IMR-90 (cell line): ENCODE measurements around the gene GABRB3. TPM values are rescaled to one million over a fixed set of nuclear protein-coding genes. Genes with fewer than 3 reads are reported as not detected.

ENCODE experiments used
- ATAC-seq: fragments of 200-7000 bp; cut with Tn5 transposase; 2 replicates; pipeline ENCODE4 v1.9.1; 2020; ENCODE audit warnings: low read depth, mild to moderate bottlenecking, moderate library complexity
- BruUV-seq: library from RNA; stranded (reverse); fragments of 400-500 nt; replicated peaks from 2 replicates; lab custom pipeline; 2021; lab: Mats Ljungman, UMichigan
- CTCF ChIA-PET: fragments of 300-600 bp; formaldehyde crosslinking; extraction: SDS; loops from one replicate; lab custom pipeline; 2021; ENCODE audit warnings: antibody characterized with exemption; lab: Yijun Ruan, JAX
- POLR2A ChIA-PET: fragments of 300-600 bp; sonication (Branson Sonifier 250); formaldehyde crosslinking; loops from one replicate; lab custom pipeline; 2022; ENCODE audit warnings: antibody characterized with exemption; ENCODE audit not compliant: unreplicated experiment; lab: Charles Lee
- DNase-seq: peaks from one replicate; pipeline ENCODE4 v3.0.0; 2013
- H2AFZ ChIP-seq: replicated peaks from 2 replicates; pipeline ENCODE3; 2013; ENCODE audit warnings: low read length, mild to moderate bottlenecking; ENCODE audit not compliant: poor library complexity
- H2AK5ac ChIP-seq: 2 replicates; pipeline ENCODE4 v1.6.1; 2013; ENCODE audit warnings: low read depth, low read length, inconsistent platforms
- H2AK9ac ChIP-seq: replicated peaks from 2 replicates; pipeline ENCODE3; 2013; ENCODE audit warnings: mild to moderate bottlenecking, low read depth, low read length, moderate library complexity; ENCODE audit not compliant: poor library complexity
- H2BK120ac ChIP-seq: 2 replicates; pipeline ENCODE4 v1.6.1; 2013; ENCODE audit warnings: low read depth, low read length, inconsistent platforms
- H2BK15ac ChIP-seq: 3 replicates; pipeline ENCODE4 v1.6.1; 2013; ENCODE audit warnings: low read depth, low read length, inconsistent platforms
- H2BK20ac ChIP-seq: 2 replicates; pipeline ENCODE4 v1.6.1; 2013; ENCODE audit warnings: low read depth, mild to moderate bottlenecking, inconsistent platforms, low read length, moderate library complexity
- H2BK5ac ChIP-seq: 2 replicates; pipeline ENCODE4 v1.6.1; 2013; ENCODE audit warnings: mild to moderate bottlenecking, low read depth, low read length, inconsistent platforms; ENCODE audit not compliant: poor library complexity, severe bottlenecking
- H3K14ac ChIP-seq: replicated peaks from 2 replicates; pipeline ENCODE4 v1.6.1; 2013; ENCODE audit warnings: low read depth, low read length, inconsistent platforms
- H3K18ac ChIP-seq: 2 replicates; pipeline ENCODE4 v1.6.1; 2013; ENCODE audit warnings: low read depth, low read length, control low read depth
- H3K23ac ChIP-seq: 2 replicates; pipeline ENCODE4 v1.6.1; 2013; ENCODE audit warnings: low read depth, low read length, inconsistent platforms
- H3K27ac ChIP-seq: 2 replicates; pipeline ENCODE4 v1.5.1; 2013; ENCODE audit warnings: mild to moderate bottlenecking, control low read depth, low read length; ENCODE audit not compliant: insufficient read depth
- H3K27me3 ChIP-seq: 2 replicates; pipeline ENCODE4 v1.6.1; 2013; ENCODE audit warnings: low read length; ENCODE audit not compliant: control insufficient read depth, insufficient read depth
- H3K36me3 ChIP-seq: 2 replicates; pipeline ENCODE4 v1.6.1; 2013; ENCODE audit warnings: low read length, mixed read lengths; ENCODE audit not compliant: control insufficient read depth, insufficient read depth
- H3K4ac ChIP-seq: 2 replicates; pipeline ENCODE4 v1.6.1; 2013; ENCODE audit warnings: low read depth, low read length, inconsistent platforms
- H3K4me1 ChIP-seq: 2 replicates; pipeline ENCODE4 v1.6.1; 2013; ENCODE audit warnings: low read length, mixed read lengths; ENCODE audit not compliant: control insufficient read depth, insufficient read depth
- H3K4me2 ChIP-seq: 2 replicates; pipeline ENCODE4 v1.6.1; 2013; ENCODE audit warnings: low read depth, mild to moderate bottlenecking, control low read depth, low read length, moderate library complexity
- H3K4me3 ChIP-seq: 2 replicates; pipeline ENCODE4 v1.5.1; 2013; ENCODE audit warnings: low read depth, mild to moderate bottlenecking, control low read depth, low read length, moderate library complexity; ENCODE audit not compliant: insufficient read depth
- H3K56ac ChIP-seq: 2 replicates; pipeline ENCODE4 v1.6.1; 2013; ENCODE audit warnings: low read length, inconsistent platforms; ENCODE audit not compliant: insufficient read depth; ENCODE audit errors: extremely low read depth
- H3K79me1 ChIP-seq, 2 experiments: 2 replicates each; pipeline ENCODE4 v1.6.1; 2013; ENCODE audit warnings: low read length in 2 of 2, inconsistent platforms in 1 of 2, low read depth in 1 of 2
- H3K9ac ChIP-seq: 2 replicates; pipeline ENCODE4 v1.6.1; 2013; ENCODE audit warnings: low read depth, low read length, control low read depth
- H3K9me1 ChIP-seq: 2 replicates; pipeline ENCODE4 v1.6.1; 2013; ENCODE audit warnings: low read length, inconsistent platforms; ENCODE audit not compliant: insufficient read depth
- H3K9me3 ChIP-seq: 2 replicates; pipeline ENCODE4 v1.6.1; 2013; ENCODE audit warnings: low read length; ENCODE audit not compliant: control insufficient read depth, insufficient read depth
- H4K20me1 ChIP-seq: 2 replicates; pipeline ENCODE4 v1.6.1; 2013; ENCODE audit warnings: low read length, inconsistent platforms; ENCODE audit not compliant: insufficient read depth
- H4K5ac ChIP-seq: 2 replicates; pipeline ENCODE4 v1.6.1; 2013; ENCODE audit warnings: mild to moderate bottlenecking, low read depth, low read length, control low read depth
- H4K8ac ChIP-seq, 2 experiments: 2 replicates each; pipeline ENCODE4 v1.6.1; 2013; ENCODE audit warnings: low read depth in 2 of 2, low read length in 2 of 2, control low read depth in 1 of 2, inconsistent platforms in 1 of 2
- H4K91ac ChIP-seq: 2 replicates; pipeline ENCODE4 v1.6.1; 2013; ENCODE audit warnings: low read depth, low read length, inconsistent platforms; ENCODE audit not compliant: insufficient read depth
- BHLHE40 ChIP-seq: fragments of 150-350 bp; IDR thresholded peaks from 2 replicates; pipeline ENCODE4 v1.6.1; 2016; ENCODE audit warnings: mild to moderate bottlenecking, low read depth, low read length
- CEBPB ChIP-seq: IDR thresholded peaks from 2 replicates; pipeline ENCODE4 v1.6.1; 2012; ENCODE audit warnings: low read depth, low read length, improper control_type of control experiment
- CHD1 ChIP-seq: IDR thresholded peaks from 2 replicates; pipeline ENCODE4 v1.6.1; 2012; ENCODE audit warnings: low read depth, low read length, improper control_type of control experiment
- FOS ChIP-seq: fragments of 150-350 bp; IDR thresholded peaks from 2 replicates; pipeline ENCODE4 v1.6.1; 2016; ENCODE audit warnings: low read depth, low read length
- MAFK ChIP-seq: IDR thresholded peaks from 2 replicates; pipeline ENCODE4 v1.6.1; 2012; ENCODE audit warnings: low read depth, low read length, improper control_type of control experiment
- MAZ ChIP-seq: IDR thresholded peaks from 2 replicates; pipeline ENCODE4 v1.6.1; 2012; ENCODE audit warnings: low read depth, mild to moderate bottlenecking, low read length, improper control_type of control experiment, moderate library complexity, borderline replicate concordance
- MXI1 ChIP-seq: IDR thresholded peaks from 2 replicates; pipeline ENCODE4 v1.6.1; 2012; ENCODE audit warnings: low read depth, mild to moderate bottlenecking, low read length, moderate library complexity, borderline replicate concordance
- NFE2L2 ChIP-seq: fragments of 150-350 bp; IDR thresholded peaks from 2 replicates; pipeline ENCODE4 v1.6.1; 2016; ENCODE audit warnings: low read depth, mild to moderate bottlenecking, low read length
- POLR2A ChIP-seq: IDR thresholded peaks from 2 replicates; pipeline ENCODE4 v1.6.1; 2012; ENCODE audit warnings: mild to moderate bottlenecking, low read depth, low read length
- RAD21 ChIP-seq: IDR thresholded peaks from 2 replicates; pipeline ENCODE4 v1.6.1; 2012; ENCODE audit warnings: low read length, improper control_type of control experiment
- RCOR1 ChIP-seq: IDR thresholded peaks from 2 replicates; pipeline ENCODE4 v1.6.1; 2012; ENCODE audit warnings: mild to moderate bottlenecking, low read length, improper control_type of control experiment; ENCODE audit not compliant: insufficient replicate concordance
- RFX5 ChIP-seq: IDR thresholded peaks from 2 replicates; pipeline ENCODE4 v1.8.0; 2012; ENCODE audit warnings: low read depth, mild to moderate bottlenecking, low read length, moderate library complexity
- SMC3 ChIP-seq: fragments of 150-350 bp; IDR thresholded peaks from 2 replicates; pipeline ENCODE4 v1.6.1; 2016; ENCODE audit warnings: low read depth, mild to moderate bottlenecking, antibody characterized with exemption, low read length, moderate library complexity
- WGBS, 2 experiments: methylation state at CpG; one replicate each; pipeline versions ENCODE4 v1.1.5 to v1.1.7; 2013; ENCODE audit warnings: missing lambda C conversion rate in 2 of 2; ENCODE audit not compliant: insufficient read length in 1 of 2; ENCODE audit errors: extremely low coverage in 2 of 2; 5-methylcytosine and 5-hydroxymethylcytosine counted together
- dilution Hi-C: fragments of 300-500 bp; cut with HindIII; formaldehyde crosslinking; loops from one replicate; pipeline ENCODE4 v1.14.3; 2018; ENCODE audit warnings: low sequenced_read_pairs; ENCODE audit not compliant: unreplicated experiment
- in situ Hi-C: fragments of 300-500 bp; cut with MboI; formaldehyde crosslinking; loops from 3 replicates; pipeline ENCODE4 v1.14.3; 2019; ENCODE audit warnings: low sequenced_read_pairs, inconsistent platforms, mixed read lengths
- intact Hi-C: fragments of 100-400 bp; cut with micrococcal nuclease; formaldehyde crosslinking; loops from 2 replicates; pipeline ENCODE4 v1.10.0; 2022
- polyA plus RNA-seq, 3 experiments: library from polyadenylated mRNA; depleted of rRNA; stranded (reverse); fragments of >200 nt; gene quantifications; 2 replicates each; pipeline ENCODE4 v1.2.3, GENCODE V29; 2012; ENCODE audit warnings: low replicate concordance in 1 of 3
- total RNA-seq: library from RNA; depleted of rRNA; stranded (reverse); fragments of >200 nt; gene quantifications from 2 replicates; pipeline ENCODE4 v1.2.3, GENCODE V29; 2012
- TF ChIP-seq, protein P1 (sequence below): fragments of 150-350 bp; IDR thresholded peaks from 2 replicates; pipeline ENCODE4 v1.6.1; 2016; ENCODE audit warnings: low read depth, mild to moderate bottlenecking, low read length, moderate library complexity, borderline replicate concordance
- TF ChIP-seq, protein P2 (sequence below): conservative IDR thresholded peaks from 2 replicates; pipeline ENCODE4 v1.5.1; 2012; ENCODE audit warnings: mild to moderate bottlenecking, low read depth, low read length, improper control_type of control experiment
- TF ChIP-seq, protein P3 (sequence below): fragments of 150-350 bp; IDR thresholded peaks from 2 replicates; pipeline ENCODE4 v1.6.1; 2017; ENCODE audit warnings: mild to moderate bottlenecking, antibody characterized with exemption, low read length, low read depth

Gene GABRB3
- total and polyA plus RNA-seq, 2 of the 4 experiments (the other 2 are of a cell fraction): 0.36 to 0.54 TPM

DNA sequence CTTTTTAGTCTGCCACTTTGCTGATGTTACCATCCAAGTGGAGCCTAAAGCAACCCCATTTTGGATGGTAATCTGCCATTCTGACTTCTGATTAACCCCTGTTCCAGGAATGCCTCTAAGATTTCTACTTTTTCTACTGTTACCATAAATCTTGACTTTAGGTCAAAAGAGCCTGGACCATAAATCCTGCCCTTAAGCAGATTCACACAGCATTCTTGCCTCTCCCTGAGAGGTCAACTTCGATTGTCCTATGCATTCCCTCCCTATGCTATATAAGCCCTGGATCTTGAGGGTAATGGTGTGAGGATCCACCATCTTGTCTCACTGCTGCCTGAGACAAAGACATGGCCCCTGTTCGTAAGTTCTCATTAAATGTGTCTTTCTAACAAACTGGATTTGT, 177.3 kb downstream of the GABRB3 start:
- no peaks in the 10 kb centered on the region for H3K9me1 ChIP-seq
- H3K27ac ChIP-seq: no peak overlapping the region
- no peaks in the 10 kb centered on the region for H3K4me1 ChIP-seq
- H3K4ac ChIP-seq: no peak overlapping the region
- H4K91ac ChIP-seq: no peak overlapping the region
- peaks cover 17% of the 10 kb centered on the region for H3K9me3 ChIP-seq
- H2AK9ac ChIP-seq: no peak overlapping the region
- H2BK5ac ChIP-seq: no peak overlapping the region
- no peak overlapping the region for H2BK20ac ChIP-seq
- H3K79me1 ChIP-seq: no peaks in the 10 kb centered on the region
- H2BK120ac ChIP-seq: no peak overlapping the region
- no CpG with 5 or more reads among the region's 2 CpGs for WGBS, 2 experiments
- intact Hi-C loops: no loop called here
- H4K5ac ChIP-seq: no peak overlapping the region
- no peak overlapping the region for H2AK5ac ChIP-seq
- H3K36me3 ChIP-seq: no peaks in the 10 kb centered on the region
- ATAC-seq: no peak
- H4K20me1 ChIP-seq: no peaks in the 10 kb centered on the region
- no peak overlapping the region for H2AFZ ChIP-seq
- in situ Hi-C loops: no loop called here
- ChIA-PET CTCF (no interaction called here), POLR2A (no interaction called here)
- no peak overlapping the region for H3K4me2 ChIP-seq
- H3K18ac ChIP-seq: no peak overlapping the region
- no peak overlapping the region for H3K4me3 ChIP-seq
- H3K56ac ChIP-seq: no peak overlapping the region
- H2BK15ac ChIP-seq: no peak overlapping the region
- H3K14ac ChIP-seq: no peak overlapping the region
- H3K9ac ChIP-seq: no peak overlapping the region
- H3K23ac ChIP-seq: no peak overlapping the region
- DNase-seq: no peak
- no peaks in the 10 kb centered on the region for H3K27me3 ChIP-seq
- TF ChIP-seq POLR2A (no peak), RAD21 (no peak), MAZ (no peak), BHLHE40 (no peak), FOS (no peak), NFE2L2 (no peak), MXI1 (no peak), MAFK (no peak), CEBPB (no peak), CHD1 (no peak), RCOR1 (no peak), RFX5 (no peak), SMC3 (no peak)
- TF ChIP-seq, protein P1, sequence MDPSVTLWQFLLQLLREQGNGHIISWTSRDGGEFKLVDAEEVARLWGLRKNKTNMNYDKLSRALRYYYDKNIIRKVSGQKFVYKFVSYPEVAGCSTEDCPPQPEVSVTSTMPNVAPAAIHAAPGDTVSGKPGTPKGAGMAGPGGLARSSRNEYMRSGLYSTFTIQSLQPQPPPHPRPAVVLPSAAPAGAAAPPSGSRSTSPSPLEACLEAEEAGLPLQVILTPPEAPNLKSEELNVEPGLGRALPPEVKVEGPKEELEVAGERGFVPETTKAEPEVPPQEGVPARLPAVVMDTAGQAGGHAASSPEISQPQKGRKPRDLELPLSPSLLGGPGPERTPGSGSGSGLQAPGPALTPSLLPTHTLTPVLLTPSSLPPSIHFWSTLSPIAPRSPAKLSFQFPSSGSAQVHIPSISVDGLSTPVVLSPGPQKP: no peak
- TF ChIP-seq, protein P2, sequence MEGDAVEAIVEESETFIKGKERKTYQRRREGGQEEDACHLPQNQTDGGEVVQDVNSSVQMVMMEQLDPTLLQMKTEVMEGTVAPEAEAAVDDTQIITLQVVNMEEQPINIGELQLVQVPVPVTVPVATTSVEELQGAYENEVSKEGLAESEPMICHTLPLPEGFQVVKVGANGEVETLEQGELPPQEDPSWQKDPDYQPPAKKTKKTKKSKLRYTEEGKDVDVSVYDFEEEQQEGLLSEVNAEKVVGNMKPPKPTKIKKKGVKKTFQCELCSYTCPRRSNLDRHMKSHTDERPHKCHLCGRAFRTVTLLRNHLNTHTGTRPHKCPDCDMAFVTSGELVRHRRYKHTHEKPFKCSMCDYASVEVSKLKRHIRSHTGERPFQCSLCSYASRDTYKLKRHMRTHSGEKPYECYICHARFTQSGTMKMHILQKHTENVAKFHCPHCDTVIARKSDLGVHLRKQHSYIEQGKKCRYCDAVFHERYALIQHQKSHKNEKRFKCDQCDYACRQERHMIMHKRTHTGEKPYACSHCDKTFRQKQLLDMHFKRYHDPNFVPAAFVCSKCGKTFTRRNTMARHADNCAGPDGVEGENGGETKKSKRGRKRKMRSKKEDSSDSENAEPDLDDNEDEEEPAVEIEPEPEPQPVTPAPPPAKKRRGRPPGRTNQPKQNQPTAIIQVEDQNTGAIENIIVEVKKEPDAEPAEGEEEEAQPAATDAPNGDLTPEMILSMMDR: no peak
- TF ChIP-seq, protein P3, sequence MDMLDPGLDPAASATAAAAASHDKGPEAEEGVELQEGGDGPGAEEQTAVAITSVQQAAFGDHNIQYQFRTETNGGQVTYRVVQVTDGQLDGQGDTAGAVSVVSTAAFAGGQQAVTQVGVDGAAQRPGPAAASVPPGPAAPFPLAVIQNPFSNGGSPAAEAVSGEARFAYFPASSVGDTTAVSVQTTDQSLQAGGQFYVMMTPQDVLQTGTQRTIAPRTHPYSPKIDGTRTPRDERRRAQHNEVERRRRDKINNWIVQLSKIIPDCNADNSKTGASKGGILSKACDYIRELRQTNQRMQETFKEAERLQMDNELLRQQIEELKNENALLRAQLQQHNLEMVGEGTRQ: no peak
- dilution Hi-C loops: no loop called here
- no peak overlapping the region for H4K8ac ChIP-seq
- no TSS peak for BruUV-seq
